Endodermal cell (in vitro differentiated cells): ENCODE measurements around the gene HES7. TPM values are rescaled to one million over a fixed set of nuclear protein-coding genes. Genes with fewer than 3 reads are reported as not detected.

ENCODE experiments used
- DNase-seq: peaks from one replicate; pipeline ENCODE4 v3.0.0-alpha.2; 2017
- H3K27ac ChIP-seq: 2 replicates; pipeline ENCODE4 v1.5.1; 2013; ENCODE audit warnings: mild to moderate bottlenecking, low read depth, low read length, moderate library complexity
- H3K27me3 ChIP-seq: 2 replicates; pipeline ENCODE4 v1.6.1; 2013; ENCODE audit warnings: mild to moderate bottlenecking, low read length, moderate library complexity; ENCODE audit not compliant: insufficient read depth, control insufficient read depth, poor library complexity, severe bottlenecking
- H3K36me3 ChIP-seq: 2 replicates; pipeline ENCODE4 v1.7.0; 2013; ENCODE audit warnings: mild to moderate bottlenecking, low read length, moderate library complexity; ENCODE audit not compliant: control insufficient read depth, insufficient read depth
- H3K4me1 ChIP-seq: one replicate; pipeline ENCODE4 v1.7.0; 2013; ENCODE audit warnings: low read length; ENCODE audit not compliant: control insufficient read depth, insufficient read depth
- H3K4me3 ChIP-seq: 2 replicates; pipeline ENCODE4 v1.5.1; 2013; ENCODE audit warnings: mild to moderate bottlenecking, low read length, moderate library complexity
- H3K9ac ChIP-seq: 2 replicates; pipeline ENCODE4 v1.6.1; 2013; ENCODE audit warnings: mild to moderate bottlenecking, low read length, moderate library complexity; ENCODE audit not compliant: poor library complexity, severe bottlenecking; ENCODE audit errors: extremely low read depth
- H3K9me3 ChIP-seq: 2 replicates; pipeline ENCODE4 v1.6.1; 2013; ENCODE audit warnings: mild to moderate bottlenecking, low read length, moderate library complexity; ENCODE audit not compliant: control insufficient read depth
- H3K27ac Mint-ChIP-seq: 2 replicates; pipeline ENCODE4 v1.8.0; 2020; ENCODE audit warnings: mixed read lengths
- H3K27me3 Mint-ChIP-seq: 2 replicates; pipeline ENCODE4 v1.8.0; 2021; ENCODE audit warnings: mild to moderate bottlenecking, mixed read lengths; ENCODE audit not compliant: insufficient read depth
- H3K36me3 Mint-ChIP-seq: 2 replicates; pipeline ENCODE4 v1.8.0; 2020; ENCODE audit warnings: low read depth, mixed read lengths
- H3K4me1 Mint-ChIP-seq: 2 replicates; pipeline ENCODE4 v1.8.0; 2020; ENCODE audit warnings: mixed read lengths
- H3K4me3 Mint-ChIP-seq: 2 replicates; pipeline ENCODE4 v1.8.0; 2020; ENCODE audit warnings: mild to moderate bottlenecking, moderate library complexity, mixed read lengths
- H3K9me3 Mint-ChIP-seq: 2 replicates; pipeline ENCODE4 v1.8.0; 2020; ENCODE audit warnings: mild to moderate bottlenecking, mixed read lengths
- WGBS, 2 experiments: methylation state at CpG; one replicate each; pipeline versions ENCODE4 v1.1.5 to v1.1.7; 2013; ENCODE audit warnings: missing lambda C conversion rate in 2 of 2, mixed read lengths in 1 of 2; ENCODE audit not compliant: insufficient coverage in 1 of 2, insufficient read length in 1 of 2; 5-methylcytosine and 5-hydroxymethylcytosine counted together
- total RNA-seq, 2 donors: library from RNA; stranded (reverse); fragmentation: NEBNext Ultra II Directional in 1 of 2; extraction: Animal tissue kit (Norgen Biotek cat#: 25700) in 1 of 2; gene quantifications; 2 replicates in 1 of 2; 3 replicates in 1 of 2; pipeline ENCODE4 v1.2.1, GENCODE V29; 2021
- TF ChIP-seq, protein P1 (sequence below): fragments of 200-600 bp; sonication (generic); conservative IDR thresholded peaks from 2 replicates; pipeline ENCODE4 v1.5.0; 2021; ENCODE audit warnings: antibody characterized with exemption, mild to moderate bottlenecking

The HES7 gene
- total RNA-seq, 2 donors from 2014 or later, result 0.40 to 2.2 TPM

DNA sequence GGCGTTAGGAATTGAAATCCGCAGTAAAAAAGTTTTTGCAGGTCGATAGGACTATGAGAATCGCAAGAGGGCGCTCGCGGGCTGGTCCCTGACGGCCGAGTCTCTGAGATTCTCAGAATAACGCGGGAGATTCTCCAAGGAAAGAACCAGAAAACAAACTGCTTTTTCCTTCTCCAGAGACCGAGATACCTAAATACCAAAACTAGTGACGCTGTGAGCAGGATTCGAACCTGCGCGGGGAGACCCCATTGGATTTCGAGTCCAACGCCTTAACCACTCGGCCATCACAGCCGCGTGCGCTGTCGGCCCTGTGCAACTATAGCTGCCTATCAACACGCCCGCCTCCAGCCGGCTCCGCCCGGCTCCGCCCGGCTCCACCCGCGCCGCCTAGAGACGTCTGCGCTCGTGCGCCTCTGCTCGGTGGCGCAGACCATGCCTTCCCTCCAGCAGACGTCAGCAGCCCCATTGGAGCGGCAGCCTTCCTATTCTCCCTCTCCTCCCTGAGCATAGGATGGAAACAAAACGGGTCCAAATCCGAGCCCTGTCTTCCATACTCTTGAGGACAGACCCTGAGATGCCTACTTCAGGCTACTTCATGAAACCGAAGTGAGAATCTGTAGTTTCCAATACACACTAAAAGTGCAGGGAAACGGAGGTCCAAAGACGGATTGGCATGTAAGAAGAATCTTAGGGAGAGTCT lies 14.9 kb upstream of the HES7 start:
- peaks cover 2% of the 10 kb centered on the region for H3K4me1 Mint-ChIP-seq
- H3K27ac Mint-ChIP-seq, result no peak overlapping the region
- TF ChIP-seq, protein P1, sequence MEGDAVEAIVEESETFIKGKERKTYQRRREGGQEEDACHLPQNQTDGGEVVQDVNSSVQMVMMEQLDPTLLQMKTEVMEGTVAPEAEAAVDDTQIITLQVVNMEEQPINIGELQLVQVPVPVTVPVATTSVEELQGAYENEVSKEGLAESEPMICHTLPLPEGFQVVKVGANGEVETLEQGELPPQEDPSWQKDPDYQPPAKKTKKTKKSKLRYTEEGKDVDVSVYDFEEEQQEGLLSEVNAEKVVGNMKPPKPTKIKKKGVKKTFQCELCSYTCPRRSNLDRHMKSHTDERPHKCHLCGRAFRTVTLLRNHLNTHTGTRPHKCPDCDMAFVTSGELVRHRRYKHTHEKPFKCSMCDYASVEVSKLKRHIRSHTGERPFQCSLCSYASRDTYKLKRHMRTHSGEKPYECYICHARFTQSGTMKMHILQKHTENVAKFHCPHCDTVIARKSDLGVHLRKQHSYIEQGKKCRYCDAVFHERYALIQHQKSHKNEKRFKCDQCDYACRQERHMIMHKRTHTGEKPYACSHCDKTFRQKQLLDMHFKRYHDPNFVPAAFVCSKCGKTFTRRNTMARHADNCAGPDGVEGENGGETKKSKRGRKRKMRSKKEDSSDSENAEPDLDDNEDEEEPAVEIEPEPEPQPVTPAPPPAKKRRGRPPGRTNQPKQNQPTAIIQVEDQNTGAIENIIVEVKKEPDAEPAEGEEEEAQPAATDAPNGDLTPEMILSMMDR, result peak; percentile 95
- Histone ChIP-seq H3K9me3 (no peaks in the 10 kb centered on the region), H3K9ac (peak overlapping the region; percentile 75), H3K36me3 (peaks cover 27% of the 10 kb centered on the region), H3K4me3 (peak overlapping the region; percentile 98), H3K27ac (peak overlapping the region; percentile 89), H3K27me3 (peaks cover 14% of the 10 kb centered on the region), H3K4me1 (no peaks in the 10 kb centered on the region)
- H3K36me3 Mint-ChIP-seq, result peaks cover 33% of the 10 kb centered on the region
- WGBS, 2 experiments, result 0 to 1% methylated on average over 26 to 46 of the region's 46 CpGs
- H3K4me3 Mint-ChIP-seq, result no peak overlapping the region
- DNase-seq, result peak; percentile 100
- no peaks in the 10 kb centered on the region for H3K27me3 Mint-ChIP-seq
- no peaks in the 10 kb centered on the region for H3K9me3 Mint-ChIP-seq

DNA sequence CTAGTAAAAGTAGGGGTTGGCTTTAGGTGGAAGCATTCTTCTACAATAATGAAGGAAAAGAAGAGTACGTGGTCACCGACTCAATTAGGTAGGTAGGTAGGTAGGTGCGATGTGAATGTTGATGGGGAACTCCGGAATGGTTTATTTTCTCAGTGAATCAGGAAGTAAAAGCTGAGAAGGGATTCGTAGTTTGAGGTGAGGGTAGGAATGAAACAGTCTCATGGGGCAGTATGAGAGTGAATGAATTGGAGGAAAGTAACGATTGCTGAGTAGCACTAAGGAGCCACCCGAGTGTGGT lies 14.4 kb upstream of the HES7 start:
- no peak overlapping the region for H3K27ac ChIP-seq
- peaks cover 27% of the 10 kb centered on the region for H3K36me3 ChIP-seq
- H3K27me3 Mint-ChIP-seq, result no peaks in the 10 kb centered on the region
- peaks cover 14% of the 10 kb centered on the region for H3K27me3 ChIP-seq
- H3K4me1 Mint-ChIP-seq, result peaks cover 5% of the 10 kb centered on the region
- no peak overlapping the region for H3K4me3 Mint-ChIP-seq
- peak overlapping the region; percentile 98 for H3K4me3 ChIP-seq
- no peaks in the 10 kb centered on the region for H3K9me3 ChIP-seq
- H3K36me3 Mint-ChIP-seq, result peaks cover 32% of the 10 kb centered on the region
- no peak for DNase-seq
- H3K9me3 Mint-ChIP-seq, result no peaks in the 10 kb centered on the region
- no peaks in the 10 kb centered on the region for H3K4me1 ChIP-seq
- TF ChIP-seq, protein P1, result no peak
- 0 to 2% methylated on average over 6 to 7 of the region's 7 CpGs for WGBS, 2 experiments
- no peak overlapping the region for H3K27ac Mint-ChIP-seq
- peak overlapping the region; percentile 44 for H3K9ac ChIP-seq

DNA sequence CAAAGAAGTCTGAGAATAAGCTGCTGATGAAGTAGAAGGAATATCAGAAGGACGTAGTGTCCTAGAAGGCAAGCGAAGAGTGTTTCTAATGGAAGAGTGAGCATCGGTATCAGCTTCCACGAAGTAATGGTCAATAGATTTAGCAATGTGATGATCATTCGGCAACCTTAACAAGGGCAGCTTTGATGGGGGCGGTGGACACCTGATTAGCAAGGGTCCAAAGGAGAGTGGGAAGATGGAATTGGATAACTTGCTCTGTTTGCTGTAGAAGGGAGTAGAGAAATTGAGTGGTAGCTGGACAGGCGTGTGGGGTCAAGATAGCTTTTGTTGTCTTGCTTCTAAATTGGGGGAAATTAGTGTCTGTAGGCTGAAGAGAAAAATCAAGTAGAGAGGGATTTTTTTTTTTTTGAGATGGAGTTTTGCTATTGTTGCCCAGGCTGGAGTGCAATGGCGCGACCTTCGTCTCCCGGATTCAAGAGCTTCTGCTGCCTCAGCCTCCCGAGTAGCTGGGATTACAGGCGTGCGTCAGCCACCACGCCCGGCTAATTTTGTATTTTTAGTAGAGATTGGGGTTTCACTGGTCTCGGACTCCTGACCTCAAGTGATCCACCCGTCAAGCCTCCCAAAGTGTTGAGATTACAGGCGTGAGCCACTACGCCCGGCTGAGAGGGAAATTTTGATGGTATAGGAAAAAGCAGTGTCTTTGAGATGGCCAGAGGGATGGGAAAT lies 13.9 kb upstream of the HES7 start:
- WGBS, 2 experiments, result 30% methylated on average over 16 to 21 of the region's 21 CpGs
- H3K4me3 ChIP-seq, result peak overlapping the region; percentile 98
- H3K4me1 ChIP-seq, result no peaks in the 10 kb centered on the region
- DNase-seq, result no peak
- no peaks in the 10 kb centered on the region for H3K9me3 ChIP-seq
- Mint-ChIP-seq H3K4me3 (no peak overlapping the region), H3K27ac (no peak overlapping the region), H3K27me3 (no peaks in the 10 kb centered on the region), H3K36me3 (peaks cover 29% of the 10 kb centered on the region), H3K9me3 (no peaks in the 10 kb centered on the region), H3K4me1 (peaks cover 5% of the 10 kb centered on the region)
- no peak overlapping the region for H3K27ac ChIP-seq
- TF ChIP-seq, protein P1, result no peak
- H3K9ac ChIP-seq, result peak overlapping the region; percentile 44
- peaks cover 26% of the 10 kb centered on the region for H3K36me3 ChIP-seq
- peaks cover 14% of the 10 kb centered on the region for H3K27me3 ChIP-seq
